HG03139 (cell line): Measurements from ENCODE around the gene NARF.

Experiments used
- ATAC-seq: cut with Tn5 transposase; IDR thresholded peaks from one replicate; pipeline ENCODE4 v1.9.1; 2021; ENCODE audit not compliant: unreplicated experiment

The NARF gene

GRCh38 chr17:82433560-82434215 is 24.9 kb upstream of the NARF start:
- ATAC-seq: no peak

- ATAC-seq: no peak
Measured at GRCh38 chr17:82434216-82434565, 24.4 kb upstream of the NARF start.

GRCh38 chr17:82435103-82435502 is 23.4 kb upstream of the NARF start:
- ATAC-seq: no peak

DNA sequence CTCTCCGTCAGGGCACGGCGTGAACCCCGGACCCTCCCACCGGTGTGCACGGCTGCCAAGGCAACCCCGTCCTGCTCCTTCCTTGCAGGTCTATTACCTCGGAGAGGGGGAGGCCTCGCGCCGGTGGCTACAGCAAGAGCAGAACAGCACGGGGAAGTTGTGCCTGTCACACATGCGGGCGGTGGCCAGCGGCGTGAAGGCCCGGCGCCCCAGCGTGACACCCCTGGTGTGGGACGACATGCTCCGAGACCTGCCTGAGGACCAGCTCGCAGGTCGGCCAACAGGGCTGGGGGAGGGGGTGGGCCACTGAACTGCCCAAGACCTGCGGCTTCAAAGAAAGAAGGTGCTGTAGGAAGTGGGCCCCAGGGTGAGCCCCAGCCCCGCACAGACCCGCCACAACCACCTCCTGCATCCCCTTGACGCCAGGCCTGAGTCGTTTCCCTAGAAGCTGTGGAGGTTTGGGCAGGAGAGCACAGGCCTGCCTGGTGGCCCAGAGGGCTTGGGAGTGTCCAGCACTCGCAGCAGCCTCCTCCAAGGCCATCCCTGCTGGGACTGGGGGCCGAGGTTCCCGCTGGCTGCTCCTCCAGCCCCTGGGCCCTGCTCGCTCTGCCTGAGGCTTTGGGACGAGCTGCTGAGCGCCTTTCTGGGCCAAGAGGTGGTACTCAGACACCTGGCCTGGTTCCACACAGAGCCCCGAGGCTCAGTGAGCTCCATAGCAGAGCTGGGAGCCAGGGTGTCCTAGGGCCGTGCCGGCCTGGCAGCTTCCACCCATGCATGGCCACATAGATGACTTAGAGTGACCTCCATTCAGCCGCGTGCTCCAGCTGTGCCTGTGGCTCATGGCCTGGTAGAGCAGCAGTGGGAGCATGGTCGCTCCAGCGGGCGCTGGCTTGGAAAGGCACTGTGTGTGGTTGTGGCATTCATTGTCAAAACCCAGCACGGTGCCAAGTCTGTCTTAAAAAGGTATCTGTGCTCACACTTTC is 22.6 kb upstream of the NARF start:
- ATAC-seq: no peak

DNA sequence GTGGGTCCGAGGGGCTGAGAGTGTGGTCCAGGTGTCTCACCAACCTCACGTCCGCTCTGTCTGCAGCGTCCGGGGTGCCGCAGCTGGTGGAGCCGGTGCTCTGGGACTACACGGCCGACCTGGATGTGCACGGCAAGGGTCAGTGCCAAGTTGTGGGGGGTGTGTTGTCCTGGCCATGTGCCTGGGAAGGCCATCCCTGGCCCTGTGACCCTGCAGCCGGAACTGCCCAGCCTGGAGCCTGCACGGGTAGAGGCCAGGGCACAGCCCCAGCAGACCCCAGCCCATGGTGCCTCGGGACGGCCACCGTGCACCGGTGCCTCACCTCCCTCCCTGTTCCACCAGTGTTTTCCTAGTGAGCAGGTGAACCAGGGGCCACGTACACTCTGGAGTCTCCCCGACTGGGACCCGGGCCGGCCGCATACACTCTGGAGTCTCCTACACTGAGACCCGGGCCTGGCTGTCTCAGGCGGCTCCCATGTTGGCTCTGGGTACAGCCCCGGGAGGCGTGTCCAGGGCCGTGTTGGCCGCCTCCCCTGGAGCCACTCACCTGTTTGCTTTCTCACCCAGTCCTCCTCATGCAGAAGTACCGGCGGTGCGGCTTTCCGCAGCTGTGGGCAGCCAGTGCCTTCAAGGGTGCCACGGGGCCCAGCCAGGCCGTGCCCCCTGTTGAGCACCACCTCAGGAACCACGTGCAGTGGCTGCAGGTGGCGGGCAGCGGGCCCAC is 21.8 kb upstream of the NARF start:
- no peak for ATAC-seq

DNA sequence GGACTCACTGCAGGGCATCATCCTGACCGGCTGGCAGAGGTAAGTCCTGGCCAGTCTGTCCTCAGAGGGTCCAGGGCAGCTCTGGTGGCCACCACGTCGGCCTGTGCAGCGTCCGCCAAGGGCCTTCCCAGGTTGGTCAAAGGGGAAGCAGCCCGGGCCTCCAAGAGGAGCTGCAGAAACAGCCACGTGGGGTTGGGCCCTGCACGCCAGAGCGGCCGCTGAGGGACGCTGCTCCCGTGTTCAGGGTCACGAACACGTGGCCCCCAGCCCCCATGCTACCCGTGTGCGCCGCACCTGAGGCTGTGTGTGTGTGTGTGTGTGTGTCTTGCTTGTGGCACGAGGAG is 21.2 kb upstream of the NARF start:
- no peak for ATAC-seq

GRCh38 chr17:82438401-82439193 is 19.9 kb upstream of the NARF start:
- no peak for ATAC-seq

- no peak for ATAC-seq
Measured at GRCh38 chr17:82439194-82439828, 19.2 kb upstream of the NARF start.

DNA sequence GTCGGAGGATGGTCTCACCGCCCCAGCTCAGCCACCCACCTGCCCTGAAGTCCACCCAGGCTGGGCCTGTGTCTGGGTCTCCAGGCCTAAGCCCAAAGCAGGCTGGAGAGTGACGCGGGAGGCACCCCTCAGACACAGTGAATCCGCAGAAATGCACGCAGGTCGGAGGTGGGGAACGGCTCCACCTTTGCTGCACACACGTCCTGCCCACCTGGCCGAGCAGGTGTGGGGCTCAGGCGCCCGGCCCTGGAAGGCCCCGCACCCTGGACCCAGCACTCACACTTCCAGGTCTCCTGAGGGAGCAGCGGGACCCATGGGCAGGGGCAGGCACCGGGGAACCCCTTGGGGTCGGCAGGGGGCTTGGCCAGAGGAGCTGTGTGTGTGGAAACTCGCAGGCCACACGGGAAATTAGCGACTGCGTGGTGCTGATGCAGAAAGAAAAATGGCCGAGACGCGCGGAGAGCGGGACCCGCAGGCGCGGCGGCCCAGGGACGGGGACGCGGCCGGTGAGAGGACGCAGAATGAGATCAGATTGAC is 18.6 kb upstream of the NARF start:
- ATAC-seq: no peak

DNA sequence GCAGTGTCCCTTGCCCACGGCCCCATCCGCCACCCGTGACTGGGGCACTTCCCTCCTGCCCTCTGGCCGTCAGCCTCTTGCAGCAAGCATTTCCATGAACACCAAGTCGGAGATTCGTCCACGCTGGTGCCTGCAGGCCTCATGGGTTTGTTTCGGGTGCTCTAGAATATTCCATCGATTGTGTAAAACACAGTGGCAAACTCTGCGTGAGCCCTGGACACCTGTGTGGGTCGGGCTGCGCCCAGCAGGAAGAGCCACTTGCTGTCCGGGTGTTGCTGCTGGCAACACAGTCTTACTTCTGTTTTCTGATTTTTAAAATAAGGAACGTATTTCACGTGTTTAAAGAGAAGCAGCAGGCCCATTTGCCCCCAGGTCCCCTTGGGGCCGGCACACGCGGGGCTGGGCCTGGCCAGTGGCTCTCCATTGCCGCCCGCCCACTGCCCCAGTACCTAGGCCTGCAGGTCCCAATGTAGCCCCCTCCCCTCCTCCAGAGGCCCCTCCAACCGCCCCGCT is 18.0 kb upstream of the NARF start:
- ATAC-seq: no peak

DNA sequence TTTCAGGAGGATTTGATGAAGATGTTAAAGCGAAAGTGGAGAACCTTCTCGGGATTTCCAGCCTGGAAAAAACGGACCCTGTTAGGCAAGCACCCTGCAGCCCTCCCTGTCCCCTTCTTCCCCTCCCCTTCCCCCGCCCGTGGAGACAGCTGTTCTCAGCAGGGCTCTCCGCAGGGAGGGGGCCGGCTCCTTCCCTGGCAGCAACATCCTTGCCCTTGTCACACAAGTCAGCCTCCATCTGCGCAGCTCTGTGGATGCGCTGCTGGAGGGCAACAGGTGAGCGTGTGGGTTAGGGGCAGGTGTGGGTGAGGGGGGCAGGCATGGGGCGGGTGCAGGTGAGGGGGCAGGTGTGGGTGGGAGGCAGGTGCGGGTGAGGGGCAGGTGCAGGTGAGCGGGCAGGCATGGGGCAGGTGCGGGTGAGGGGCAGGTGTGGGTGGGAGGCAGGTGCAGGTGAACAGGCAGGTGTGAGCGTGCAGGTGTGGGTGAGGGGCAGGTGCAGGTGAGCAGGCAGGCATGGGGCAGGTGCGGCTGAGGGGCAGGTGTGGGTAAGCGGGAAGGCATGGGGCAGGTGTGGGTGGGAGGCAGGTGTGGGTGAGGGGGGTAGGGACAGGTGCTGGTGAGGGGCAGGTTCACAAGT is 17.4 kb upstream of the NARF start:
- ATAC-seq: no peak

GRCh38 chr17:82441691-82442487 is 16.7 kb upstream of the NARF start:
- ATAC-seq: no peak

DNA sequence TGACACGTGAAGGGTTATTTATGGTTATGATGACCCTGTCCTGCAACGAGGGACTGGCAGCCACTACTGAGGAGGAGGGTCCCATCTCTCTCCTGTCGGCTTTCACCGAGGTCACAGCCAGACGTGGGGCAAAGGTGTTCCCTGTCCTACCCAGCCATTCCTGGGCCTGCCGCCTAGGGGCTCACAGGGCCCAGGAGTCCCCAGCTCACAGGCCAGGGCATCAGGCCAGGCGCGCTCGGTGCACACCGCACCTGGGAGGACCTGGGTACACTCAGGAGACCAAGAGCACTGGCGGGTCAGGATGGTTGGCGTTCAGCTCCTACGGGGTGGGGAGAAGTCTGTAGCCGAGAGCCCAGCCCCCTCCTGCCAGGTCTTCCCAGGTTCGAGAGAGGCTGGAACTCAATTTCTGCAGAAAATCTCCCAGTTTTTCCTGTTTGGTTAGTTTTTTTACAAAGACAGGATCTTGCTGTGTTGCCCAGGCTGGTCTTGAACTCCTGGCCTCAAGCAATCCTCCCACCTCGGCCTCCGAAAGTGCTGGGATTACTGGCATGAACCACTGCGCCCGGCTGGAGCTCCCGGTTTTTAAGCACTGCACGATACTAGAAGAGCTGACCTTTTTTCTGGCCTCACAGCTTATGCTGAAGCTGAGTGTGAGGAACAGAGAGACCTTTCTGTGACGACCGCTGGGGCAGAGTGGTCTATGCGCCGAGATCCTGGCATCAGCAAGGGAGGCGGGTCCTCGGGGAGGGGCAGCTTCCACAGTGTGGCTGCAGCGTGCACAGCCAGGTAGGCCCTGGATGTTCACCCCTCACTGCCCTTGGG is 15.7 kb upstream of the NARF start:
- ATAC-seq: no peak

DNA sequence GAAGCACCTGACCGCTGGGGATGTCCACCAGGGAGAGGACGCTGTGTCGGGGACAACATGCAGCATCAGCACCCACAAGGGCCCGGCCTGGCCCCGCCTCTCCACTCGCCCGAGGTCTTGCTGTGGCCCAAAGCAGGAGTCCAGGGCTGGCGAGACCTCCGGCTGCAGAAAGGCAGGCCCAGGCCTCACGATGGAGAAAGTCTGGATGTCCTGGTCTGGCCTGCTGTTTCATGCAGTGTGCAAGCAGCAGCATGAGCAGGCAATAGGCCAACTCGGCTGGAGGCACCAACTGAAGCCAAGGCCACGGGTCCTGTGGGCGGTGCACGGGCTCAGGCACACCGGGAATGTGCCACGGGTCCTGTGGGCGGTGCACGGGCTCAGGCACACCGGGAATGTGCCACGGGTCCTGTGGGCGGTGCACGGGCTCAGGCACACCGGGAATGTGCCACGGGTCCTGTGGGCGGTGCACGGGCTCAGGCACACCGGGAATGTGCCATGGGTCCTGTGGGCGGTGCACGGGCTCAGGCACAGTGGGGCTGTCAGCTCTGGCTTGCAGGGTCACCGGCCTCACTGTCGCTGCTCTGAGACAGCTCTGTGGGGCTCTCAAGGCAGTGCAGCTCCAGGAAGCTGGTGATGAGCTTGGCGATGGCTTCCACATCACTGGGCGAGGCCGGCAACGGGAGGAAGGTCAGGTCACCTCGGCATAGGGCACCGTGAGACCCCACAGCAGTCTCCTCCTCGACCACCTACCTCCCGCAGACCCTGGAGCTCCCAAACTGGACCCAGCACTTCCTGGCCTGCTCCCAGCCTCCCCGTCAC is 14.9 kb upstream of the NARF start:
- ATAC-seq: no peak

- ATAC-seq: no peak
Measured at GRCh38 chr17:82444284-82444893, 14.2 kb upstream of the NARF start.

- no peak for ATAC-seq
Measured at GRCh38 chr17:82444941-82445521, 13.5 kb upstream of the NARF start.
